HG02678 (cell line): ENCODE data around the gene FMN1.
"Not testable (repeated sequence)": the region's sequence is repeated elsewhere in the genome, so short reads cannot be mapped to it uniquely, and the experiment has no call there.

Experiments used
- ATAC-seq: cut with Tn5 transposase; IDR thresholded peaks from one replicate; pipeline ENCODE4 v1.9.1; 2021; ENCODE audit warnings: mild to moderate bottlenecking, moderate library complexity; ENCODE audit not compliant: unreplicated experiment

The FMN1 gene

GRCh38 chr15:32983679-32984078 lies 210.8 kb downstream of the FMN1 start:
- no peak for ATAC-seq

DNA sequence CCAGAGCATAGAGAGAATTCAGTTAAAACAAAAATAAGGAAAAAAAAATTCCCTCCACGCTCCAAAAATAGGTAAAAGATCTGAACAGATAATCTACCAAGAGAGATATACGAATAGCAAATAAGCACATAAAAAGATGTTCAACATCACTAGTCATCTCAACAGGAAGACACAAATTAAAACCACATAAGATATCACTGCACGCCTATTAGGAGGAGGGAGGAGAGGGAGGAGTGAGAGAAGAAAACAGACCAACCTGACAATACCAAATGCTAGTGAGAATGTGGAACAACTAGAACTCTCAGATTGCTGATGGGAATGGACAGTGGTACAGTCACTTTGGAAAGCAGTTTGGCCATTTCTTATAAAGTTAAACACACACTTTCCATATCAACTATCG lies 212.5 kb downstream of the FMN1 start:
- no peak for ATAC-seq

DNA sequence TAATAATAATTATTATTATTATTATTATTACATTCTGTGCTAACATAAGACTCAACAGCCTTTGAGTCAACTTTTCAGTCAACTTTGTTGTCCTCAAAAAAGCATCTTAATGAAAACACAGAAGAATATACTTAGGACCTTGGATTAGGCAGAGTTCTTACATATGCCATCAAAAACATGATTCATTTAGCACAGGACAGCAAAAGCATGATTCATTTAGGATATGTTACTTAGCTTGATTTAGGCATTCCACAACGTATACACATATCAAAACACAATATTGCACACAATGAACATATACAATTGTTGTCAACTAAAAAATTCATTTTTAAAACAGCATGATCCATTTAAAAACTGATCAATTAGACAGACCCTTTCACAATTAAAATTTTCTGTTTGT lies 213.0 kb downstream of the FMN1 start:
- ATAC-seq: no peak

DNA sequence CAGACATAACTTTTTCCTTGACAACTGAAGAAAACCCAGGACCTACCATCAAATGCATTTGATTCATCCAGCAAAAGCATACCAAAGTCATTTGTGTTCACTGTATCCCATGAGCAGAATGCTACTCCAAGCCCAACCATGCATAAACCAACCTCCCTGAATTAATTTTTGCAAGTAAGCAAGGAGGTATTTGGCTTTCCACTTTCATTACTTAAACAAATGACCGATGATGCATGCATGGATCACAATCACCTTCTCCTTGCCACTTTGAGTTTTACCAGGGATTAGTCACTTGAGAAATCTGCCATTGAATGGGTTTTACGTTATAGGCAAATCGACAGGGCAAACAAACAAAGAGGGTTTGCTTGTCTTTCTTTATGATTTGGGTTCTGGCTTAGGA lies 214.8 kb downstream of the FMN1 start:
- ATAC-seq: no peak

- no peak for ATAC-seq
Measured at GRCh38 chr15:32977506-32977905, 217.0 kb downstream of the FMN1 start.

DNA sequence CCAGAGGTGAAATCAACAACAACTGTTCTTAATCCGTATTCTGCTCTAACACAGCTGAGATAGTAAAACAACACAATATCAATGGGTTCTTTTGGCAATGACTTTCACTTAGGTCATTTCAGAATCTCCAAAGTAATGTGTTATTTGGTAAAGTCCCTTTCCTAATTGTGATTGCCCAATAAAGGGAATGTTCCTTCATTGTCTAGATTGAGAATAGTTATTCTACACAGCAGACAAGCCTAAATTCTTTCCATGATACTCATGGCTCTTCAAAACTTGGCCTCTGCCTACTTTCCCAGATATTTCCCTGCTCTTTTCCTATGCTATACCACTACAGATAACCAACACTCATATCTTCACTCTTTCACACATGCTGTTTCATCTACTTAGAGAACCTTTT lies 219.8 kb downstream of the FMN1 start:
- no peak for ATAC-seq

DNA sequence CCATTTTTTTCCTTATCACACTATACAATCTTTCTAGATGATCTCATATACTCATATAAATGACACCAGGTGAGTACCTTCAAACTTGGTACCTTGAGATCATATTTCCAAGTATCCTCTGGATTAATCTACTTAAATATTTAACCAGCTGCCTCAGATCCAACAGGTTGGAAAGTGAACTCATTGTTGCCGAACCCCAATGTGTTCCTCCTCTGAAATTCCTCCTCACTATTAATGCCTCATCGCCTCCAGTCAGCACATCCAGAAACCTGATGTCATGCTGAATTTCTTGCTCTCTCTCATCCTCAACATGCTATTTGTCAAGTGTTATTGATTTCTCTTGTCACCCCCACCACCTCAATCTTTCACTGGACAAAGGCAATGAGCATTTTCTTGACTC lies 221.8 kb downstream of the FMN1 start:
- no peak for ATAC-seq

DNA sequence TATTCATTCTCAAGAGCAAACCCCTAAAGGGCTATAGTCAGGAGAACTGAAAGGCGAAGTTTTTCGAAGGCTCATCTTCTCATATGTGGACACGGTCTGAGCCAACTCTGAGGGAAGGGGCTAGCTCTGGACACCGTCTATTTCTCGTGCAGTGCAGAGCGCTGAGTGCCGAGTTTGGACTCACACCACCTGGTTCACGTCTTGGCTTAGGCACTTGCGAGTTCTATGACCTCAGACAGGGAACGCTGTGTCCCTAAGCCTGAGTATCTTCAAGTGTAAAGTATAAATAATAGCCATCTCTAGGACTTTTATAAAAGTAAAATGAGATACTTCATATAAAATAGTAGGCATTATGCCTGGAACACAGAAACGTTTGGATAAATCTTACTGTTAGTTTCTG lies 223.7 kb downstream of the FMN1 start:
- ATAC-seq: no peak

- ATAC-seq: no peak
Measured at GRCh38 chr15:32967521-32967920, 227.0 kb downstream of the FMN1 start.

- no peak for ATAC-seq
Measured at GRCh38 chr15:32966512-32966911, 228.0 kb downstream of the FMN1 start.

GRCh38 chr15:32965897-32966296 lies 228.6 kb downstream of the FMN1 start:
- no peak for ATAC-seq

- ATAC-seq: no peak
Measured at GRCh38 chr15:32959077-32959476, 235.4 kb downstream of the FMN1 start.

DNA sequence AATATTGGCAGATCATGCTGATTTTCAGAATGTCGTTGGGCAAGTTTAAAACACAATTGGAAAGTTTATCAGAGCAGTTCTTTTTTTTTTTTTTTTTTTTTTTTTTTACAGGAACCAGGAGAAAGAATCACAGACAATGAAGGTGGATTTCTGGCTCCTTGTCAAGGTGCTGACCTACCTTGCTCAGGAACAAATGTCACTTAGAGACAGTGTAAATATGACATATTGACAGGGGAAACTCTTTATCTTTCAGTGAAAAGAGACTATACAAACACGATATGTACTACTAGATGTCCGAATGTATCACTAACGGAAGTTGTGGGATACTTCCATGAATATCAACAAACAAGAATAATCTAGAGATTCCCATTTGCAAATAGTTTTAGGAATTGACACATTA lies 237.3 kb downstream of the FMN1 start:
- ATAC-seq: no peak

GRCh38 chr15:32956711-32957110 lies 237.8 kb downstream of the FMN1 start:
- ATAC-seq: no peak

GRCh38 chr15:32956006-32956405 lies 238.5 kb downstream of the FMN1 start:
- ATAC-seq: no peak

GRCh38 chr15:32953533-32953910 lies 241.0 kb downstream of the FMN1 start:
- ATAC-seq: no peak

GRCh38 chr15:32952901-32953532 lies 241.5 kb downstream of the FMN1 start:
- no peak for ATAC-seq

GRCh38 chr15:32951736-32952464 lies 242.6 kb downstream of the FMN1 start:
- ATAC-seq: no peak

DNA sequence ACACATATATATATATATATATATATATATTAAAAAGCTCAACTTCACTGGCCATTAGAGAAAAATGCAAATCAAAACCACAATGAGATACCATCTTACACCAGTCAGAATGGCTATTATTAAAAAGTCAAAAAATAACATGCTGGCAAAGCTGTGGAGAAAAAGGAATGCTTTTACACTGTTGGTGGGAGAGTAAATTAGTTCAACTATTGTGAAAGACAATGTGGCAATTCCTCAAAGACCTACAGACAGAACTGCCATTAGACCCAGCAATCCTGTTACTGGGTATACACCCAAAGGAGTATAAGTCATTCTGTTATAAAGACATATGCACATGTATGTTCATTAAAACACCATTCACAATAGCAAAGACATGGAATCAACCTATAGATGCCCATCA lies 244.5 kb downstream of the FMN1 start:
- ATAC-seq: not testable (repeated sequence)

DNA sequence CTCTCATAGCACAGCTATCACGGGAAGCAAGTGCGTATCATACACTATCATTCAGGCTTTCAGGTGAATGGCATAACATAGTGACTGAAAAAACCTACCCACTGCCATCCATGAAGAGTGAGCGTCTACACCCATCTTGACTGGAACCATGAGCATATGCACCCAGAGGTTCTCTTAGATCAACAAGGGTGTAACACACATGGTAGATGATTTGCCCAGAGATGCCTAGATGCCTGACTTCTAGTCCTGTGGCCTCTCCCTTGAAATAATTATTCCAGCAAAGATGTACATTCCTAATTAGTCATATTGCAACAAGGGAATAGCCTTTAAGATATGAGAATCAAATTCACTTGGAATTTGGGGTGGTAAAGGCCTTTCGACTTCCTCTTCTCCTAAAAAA lies 248.3 kb downstream of the FMN1 start:
- ATAC-seq: no peak

DNA sequence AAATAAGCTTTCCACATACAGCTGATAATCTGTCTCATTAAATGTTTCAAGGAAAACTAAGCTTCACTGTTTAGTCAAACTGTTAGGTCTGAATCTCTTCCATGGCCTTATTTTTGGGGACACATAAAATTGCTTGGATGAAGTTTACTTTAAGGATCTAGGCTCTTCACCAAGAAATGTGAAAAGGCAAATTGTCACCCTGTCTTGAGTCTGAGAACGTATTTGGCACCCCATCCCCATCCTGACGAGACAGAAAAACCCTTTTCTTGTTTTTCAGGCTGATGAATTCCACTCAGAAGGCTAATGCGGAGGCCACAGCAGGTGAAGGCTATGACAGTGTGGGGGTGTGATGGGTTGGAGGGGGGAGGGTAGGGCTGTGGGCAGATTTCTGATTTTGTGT lies 250.1 kb downstream of the FMN1 start:
- ATAC-seq: no peak

DNA sequence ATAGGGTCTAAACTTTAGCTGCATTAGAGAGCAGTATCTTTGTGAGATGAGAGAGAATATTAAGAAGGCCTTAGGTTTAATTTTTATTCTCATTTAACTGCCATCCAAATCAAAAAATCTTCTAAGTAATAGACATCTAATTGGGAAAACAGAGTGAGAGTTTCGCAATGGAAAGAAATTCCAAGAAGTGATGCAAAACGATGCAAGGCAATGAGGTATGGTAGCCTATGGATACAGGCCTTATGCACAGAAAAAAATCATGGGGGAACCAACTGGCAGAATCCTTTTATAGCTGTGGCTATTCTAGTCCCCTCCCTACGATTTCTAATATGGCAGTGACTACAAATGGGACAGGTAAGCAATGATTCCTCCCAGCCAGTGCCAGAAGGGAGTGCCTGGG lies 250.8 kb downstream of the FMN1 start:
- ATAC-seq: no peak

GRCh38 chr15:32942401-32942841 lies 252.1 kb downstream of the FMN1 start:
- no peak for ATAC-seq
